ENCODE results near the gene TTC23L. TPM values are rescaled to one million over a fixed set of nuclear protein-coding genes. Genes with fewer than 3 reads are reported as not detected.
A peak's percentile ranks its signal among the peaks of the same experiment; 100 is the strongest.

The TTC23L gene
- total RNA-seq, 1 experiment from 2014 or later = 0.09 TPM

- no TSS peak for BruUV-seq (replicated peaks)
- H3K4me1 Mint-ChIP-seq (ENCODE audit: low read depth, unreplicated experiment) = peaks cover 15% of the 10 kb centered on the region
- peak in 1 of 2 experiments; percentile 35 for TF ChIP-seq CTCF (IDR thresholded peaks at IDR 0.05; ENCODE audit: insufficient read depth in 1 of 2, low read depth in 1 of 2, low read length in 1 of 2, severe bottlenecking in 1 of 2, unreplicated experiment in 1 of 2)
- no peaks in the 10 kb centered on the region for H3K27me3 Mint-ChIP-seq (ENCODE audit: insufficient read depth, unreplicated experiment)
- Histone ChIP-seq H3K4me3 (ENCODE audit: low read depth, low read length) (peak within 1 kb of the TSS; percentile 75), H3K9me3 (no peaks in the 10 kb centered on the region), H3K27me3 (replicated peaks; ENCODE audit: control insufficient read depth, insufficient read depth, low read length) (no peaks in the 10 kb centered on the region), H3K36me3 (ENCODE audit: control insufficient read depth, insufficient read depth, low read length) (peaks cover 4% of the 10 kb centered on the region; the same call in 1 of the 2 replicates), H3K4me1 (peaks cover 14% of the 10 kb centered on the region; the same call in 1 of the 2 replicates)
- no peak within 1 kb of the TSS for H3K4me3 Mint-ChIP-seq (ENCODE audit: unreplicated experiment)
- POLR2A ChIA-PET = interaction anchor here (0.6 to 2.6 kb wide), 10 partner anchors 14 to 564 kb away, joined by 3 to 60 read pairs (median 3); partner anchors contain the start of genes DNAJC21, RAI14 and TTC23L
- peaks cover 48% of the 10 kb centered on the region for H3K36me3 Mint-ChIP-seq (ENCODE audit: insufficient read depth, unreplicated experiment)
- intact Hi-C loops (cut with micrococcal nuclease; ENCODE audit: unreplicated experiment) = loop anchor here (2.0 kb wide), 2 partner anchors 14 to 910 kb away; partner anchors contain the start of gene DNAJC21
- CTCF ChIA-PET = interaction anchor here (0.5 to 3.8 kb wide), 5 partner anchors 14 to 441 kb away, joined by 3 to 31 read pairs (median 5); partner anchors contain the start of gene DNAJC21
- DNase-seq = peak; percentile 97
- no peak within 1 kb of the TSS for H3K27ac Mint-ChIP-seq (ENCODE audit: unreplicated experiment)
- no peaks in the 10 kb centered on the region for H3K9me3 Mint-ChIP-seq (ENCODE audit: unreplicated experiment)
Measured at GRCh38 chr5:34915139-34915855, 76.3 kb downstream of the TTC23L start, which contains the start of the genes BRIX1 and RAD1. Gene BRIX1, plus strand, starts transcription at chr5:34915711. Its CDS starts 28 bp downstream, at chr5:34915739. Gene RAD1, minus strand, starts transcription at chr5:34915504. Its CDS starts 612 bp downstream, at chr5:34914892.

- Mint-ChIP-seq H3K36me3 (ENCODE audit: insufficient read depth, unreplicated experiment) (peaks cover 51% of the 10 kb centered on the region), H3K27ac (ENCODE audit: unreplicated experiment) (no peak overlapping the region), H3K27me3 (ENCODE audit: insufficient read depth, unreplicated experiment) (no peaks in the 10 kb centered on the region), H3K4me3 (ENCODE audit: unreplicated experiment) (no peak overlapping the region), H3K4me1 (ENCODE audit: low read depth, unreplicated experiment) (peaks cover 15% of the 10 kb centered on the region), H3K9me3 (ENCODE audit: unreplicated experiment) (no peaks in the 10 kb centered on the region)
- BruUV-seq (replicated peaks) = TSS peak; percentile 73
- DNase-seq = no peak
- no peaks in the 10 kb centered on the region for H3K27me3 ChIP-seq (replicated peaks; ENCODE audit: control insufficient read depth, insufficient read depth, low read length)
- TF ChIP-seq CTCF (IDR thresholded peaks at IDR 0.05; ENCODE audit: insufficient read depth in 1 of 2, low read depth in 1 of 2, low read length in 1 of 2, severe bottlenecking in 1 of 2, unreplicated experiment in 1 of 2) = no peak
- H3K36me3 ChIP-seq (ENCODE audit: control insufficient read depth, insufficient read depth, low read length) = peaks cover 3% of the 10 kb centered on the region; the same call in 1 of the 2 replicates
- ChIA-PET POLR2A (interaction anchor here (0.6 to 2.6 kb wide), 8 partner anchors 14 to 563 kb away, joined by 3 to 60 read pairs (median 5); partner anchors contain the start of genes DNAJC21, RAI14 and TTC23L), CTCF (interaction anchor here (1.4 to 3.8 kb wide), 3 partner anchors 14 to 441 kb away, joined by 5 to 31 read pairs (median 9); partner anchors contain the start of gene DNAJC21)
- intact Hi-C loops (cut with micrococcal nuclease; ENCODE audit: unreplicated experiment) = loop anchor here (2.0 kb wide), 2 partner anchors 13 to 911 kb away; partner anchors contain the start of gene DNAJC21
- H3K9me3 ChIP-seq = no peaks in the 10 kb centered on the region
- peak overlapping the region; percentile 75 for H3K4me3 ChIP-seq (ENCODE audit: low read depth, low read length)
- H3K4me1 ChIP-seq = peaks cover 14% of the 10 kb centered on the region; the same call in 1 of the 2 replicates
Measured at GRCh38 chr5:34915856-34916192, 76.9 kb downstream of the TTC23L start.

- no peaks in the 10 kb centered on the region for H3K36me3 ChIP-seq (ENCODE audit: control insufficient read depth, insufficient read depth, low read length)
Measured at GRCh38 chr5:34916518-34916917, 77.6 kb downstream of the TTC23L start.

More at GRCh38 chr5:34916518-34916917, 77.6 kb downstream of the TTC23L start:
- no peak for DNase-seq
- H3K27ac Mint-ChIP-seq (ENCODE audit: unreplicated experiment) = no peak overlapping the region
- no peaks in the 10 kb centered on the region for H3K27me3 Mint-ChIP-seq (ENCODE audit: insufficient read depth, unreplicated experiment)
- peak overlapping the region; percentile 75 for H3K4me3 ChIP-seq (ENCODE audit: low read depth, low read length)
- BruUV-seq (replicated peaks) = no TSS peak
- intact Hi-C loops (cut with micrococcal nuclease; ENCODE audit: unreplicated experiment) = no loop called here
- H3K9me3 Mint-ChIP-seq (ENCODE audit: unreplicated experiment) = no peaks in the 10 kb centered on the region
- H3K4me3 Mint-ChIP-seq (ENCODE audit: unreplicated experiment) = no peak overlapping the region
- ChIA-PET POLR2A (interaction anchor here (0.7 kb wide), 1 partner anchor 13 kb away, joined by 3 read pairs; the partner anchor contains the start of gene DNAJC21), CTCF (interaction anchor here (2.0 to 3.8 kb wide), 2 partner anchors 13 to 442 kb away, joined by 5 to 31 read pairs; partner anchors contain the start of gene DNAJC21)
- no peak for TF ChIP-seq CTCF (IDR thresholded peaks at IDR 0.05; ENCODE audit: insufficient read depth in 1 of 2, low read depth in 1 of 2, low read length in 1 of 2, severe bottlenecking in 1 of 2, unreplicated experiment in 1 of 2)
- no peaks in the 10 kb centered on the region for H3K9me3 ChIP-seq
- H3K36me3 Mint-ChIP-seq (ENCODE audit: insufficient read depth, unreplicated experiment) = peaks cover 54% of the 10 kb centered on the region
- H3K4me1 Mint-ChIP-seq (ENCODE audit: low read depth, unreplicated experiment) = peaks cover 15% of the 10 kb centered on the region
- peaks cover 14% of the 10 kb centered on the region; the same call in 1 of the 2 replicates for H3K4me1 ChIP-seq
- H3K27me3 ChIP-seq (replicated peaks; ENCODE audit: control insufficient read depth, insufficient read depth, low read length) = no peaks in the 10 kb centered on the region

All from Caco-2 (cell line).